Fibroblast of skin of right quadriceps (primary cell): Measurements from ENCODE around the gene CMKLR1.

Source experiments
- DNase-seq: peaks from one replicate; pipeline ENCODE4 v3.0.0-alpha.2; 2013

CMKLR1 gene

GRCh38 chr12:108297895-108298760 lies 41.0 kb downstream of the CMKLR1 start:
- no peak for DNase-seq

GRCh38 chr12:108297424-108297823 lies 41.7 kb downstream of the CMKLR1 start:
- DNase-seq: no peak

- DNase-seq: no peak
Observed at GRCh38 chr12:108296945-108297344, 42.2 kb downstream of the CMKLR1 start.

- DNase-seq: no peak
Observed at GRCh38 chr12:108295641-108296040, 43.5 kb downstream of the CMKLR1 start.

- no peak for DNase-seq
Observed at GRCh38 chr12:108289350-108290161, 49.6 kb downstream of the CMKLR1 start.

- DNase-seq: no peak
Observed at GRCh38 chr12:108287227-108287626, 51.9 kb downstream of the CMKLR1 start.

GRCh38 chr12:108285016-108285415 lies 54.1 kb downstream of the CMKLR1 start:
- no peak for DNase-seq

GRCh38 chr12:108284163-108284562 lies 54.9 kb downstream of the CMKLR1 start:
- DNase-seq: no peak

- no peak for DNase-seq
Observed at GRCh38 chr12:108282676-108283075, 56.4 kb downstream of the CMKLR1 start.

- DNase-seq: no peak
Observed at GRCh38 chr12:108282160-108282559, 57.0 kb downstream of the CMKLR1 start.

- DNase-seq: no peak
Observed at GRCh38 chr12:108277613-108278012, 61.5 kb downstream of the CMKLR1 start.

GRCh38 chr12:108273217-108273616 lies 65.9 kb downstream of the CMKLR1 start:
- DNase-seq: no peak

- no peak for DNase-seq
Observed at GRCh38 chr12:108271951-108272872, 66.9 kb downstream of the CMKLR1 start.

- no peak for DNase-seq
Observed at GRCh38 chr12:108270849-108271143, 68.3 kb downstream of the CMKLR1 start.

- no peak for DNase-seq
Observed at GRCh38 chr12:108270035-108270848, 68.9 kb downstream of the CMKLR1 start.

- no peak for DNase-seq
Observed at GRCh38 chr12:108269224-108269623, 69.9 kb downstream of the CMKLR1 start.

GRCh38 chr12:108268397-108268796 lies 70.7 kb downstream of the CMKLR1 start:
- DNase-seq: no peak

- DNase-seq: no peak
Observed at GRCh38 chr12:108267450-108267849, 71.7 kb downstream of the CMKLR1 start.

- no peak for DNase-seq
Observed at GRCh38 chr12:108266131-108266530, 73.0 kb downstream of the CMKLR1 start.

- DNase-seq: no peak
Observed at GRCh38 chr12:108265505-108265904, 73.6 kb downstream of the CMKLR1 start.

- no peak for DNase-seq
Observed at GRCh38 chr12:108260969-108261368, 78.1 kb downstream of the CMKLR1 start.

GRCh38 chr12:108260039-108260438 lies 79.1 kb downstream of the CMKLR1 start:
- no peak for DNase-seq
